GM12875 (cell line): Measurements from ENCODE around the gene SYCE1L.

ENCODE experiments used
- H3K4me3 ChIP-seq: one replicate; pipeline ENCODE4 v1.5.1; 2011; ENCODE audit warnings: low read depth, low read length, control low read depth
- TF ChIP-seq, protein P1 (sequence below): IDR thresholded peaks from 2 replicates; pipeline ENCODE4 v1.5.1; 2011; ENCODE audit warnings: low read depth, mild to moderate bottlenecking, control low read depth, inconsistent platforms, low read length, moderate library complexity, borderline replicate concordance; ENCODE audit not compliant: insufficient read depth

SYCE1L gene

DNA sequence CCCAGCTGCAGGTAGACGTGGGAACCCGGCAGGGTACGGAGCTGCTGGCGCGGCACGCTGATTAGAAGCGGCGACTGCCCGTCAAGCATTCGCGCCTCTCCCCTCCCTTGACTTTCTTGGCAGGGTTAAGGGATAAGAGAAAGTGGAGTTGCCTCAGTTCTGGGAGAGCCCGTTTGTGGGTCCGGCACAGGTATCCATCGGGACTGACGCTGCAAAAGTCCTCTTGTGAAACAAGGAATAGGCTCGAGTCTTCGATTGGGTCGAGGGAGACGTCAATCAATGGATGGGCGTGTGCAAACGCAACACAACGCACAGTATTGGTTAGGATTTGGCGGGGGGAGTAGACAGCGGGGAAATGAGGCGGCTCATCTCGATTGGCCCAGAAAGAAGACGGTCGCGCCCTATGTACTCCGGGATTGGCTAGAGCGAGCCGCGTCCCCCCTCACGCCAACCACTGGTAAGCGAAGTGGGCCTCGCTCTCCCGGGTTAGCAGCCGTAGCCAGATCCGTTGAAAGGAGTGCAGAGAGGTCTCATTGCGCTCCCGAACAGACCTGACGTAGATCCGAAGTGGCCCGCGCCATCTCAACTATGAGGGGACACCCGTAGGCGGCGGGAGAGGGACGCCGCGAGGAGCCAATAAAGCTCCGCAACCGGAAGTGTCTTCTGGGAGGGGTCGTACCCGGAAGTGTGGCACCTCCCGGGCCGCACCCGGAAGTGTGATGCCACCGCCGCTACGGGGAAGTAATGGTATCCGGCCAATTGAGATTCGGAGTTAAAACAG lies 8.5 kb upstream of the SYCE1L start, which contains the start of gene MON1B:
Gene MON1B, plus strand, starts transcription at position 713 of the 781 bp plus-strand sequence. CDS start 296 bp downstream, outside the sequence.
- TF ChIP-seq, protein P1, sequence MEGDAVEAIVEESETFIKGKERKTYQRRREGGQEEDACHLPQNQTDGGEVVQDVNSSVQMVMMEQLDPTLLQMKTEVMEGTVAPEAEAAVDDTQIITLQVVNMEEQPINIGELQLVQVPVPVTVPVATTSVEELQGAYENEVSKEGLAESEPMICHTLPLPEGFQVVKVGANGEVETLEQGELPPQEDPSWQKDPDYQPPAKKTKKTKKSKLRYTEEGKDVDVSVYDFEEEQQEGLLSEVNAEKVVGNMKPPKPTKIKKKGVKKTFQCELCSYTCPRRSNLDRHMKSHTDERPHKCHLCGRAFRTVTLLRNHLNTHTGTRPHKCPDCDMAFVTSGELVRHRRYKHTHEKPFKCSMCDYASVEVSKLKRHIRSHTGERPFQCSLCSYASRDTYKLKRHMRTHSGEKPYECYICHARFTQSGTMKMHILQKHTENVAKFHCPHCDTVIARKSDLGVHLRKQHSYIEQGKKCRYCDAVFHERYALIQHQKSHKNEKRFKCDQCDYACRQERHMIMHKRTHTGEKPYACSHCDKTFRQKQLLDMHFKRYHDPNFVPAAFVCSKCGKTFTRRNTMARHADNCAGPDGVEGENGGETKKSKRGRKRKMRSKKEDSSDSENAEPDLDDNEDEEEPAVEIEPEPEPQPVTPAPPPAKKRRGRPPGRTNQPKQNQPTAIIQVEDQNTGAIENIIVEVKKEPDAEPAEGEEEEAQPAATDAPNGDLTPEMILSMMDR, result no peak
- peak within 1 kb of the TSS; percentile 81 for H3K4me3 ChIP-seq

DNA sequence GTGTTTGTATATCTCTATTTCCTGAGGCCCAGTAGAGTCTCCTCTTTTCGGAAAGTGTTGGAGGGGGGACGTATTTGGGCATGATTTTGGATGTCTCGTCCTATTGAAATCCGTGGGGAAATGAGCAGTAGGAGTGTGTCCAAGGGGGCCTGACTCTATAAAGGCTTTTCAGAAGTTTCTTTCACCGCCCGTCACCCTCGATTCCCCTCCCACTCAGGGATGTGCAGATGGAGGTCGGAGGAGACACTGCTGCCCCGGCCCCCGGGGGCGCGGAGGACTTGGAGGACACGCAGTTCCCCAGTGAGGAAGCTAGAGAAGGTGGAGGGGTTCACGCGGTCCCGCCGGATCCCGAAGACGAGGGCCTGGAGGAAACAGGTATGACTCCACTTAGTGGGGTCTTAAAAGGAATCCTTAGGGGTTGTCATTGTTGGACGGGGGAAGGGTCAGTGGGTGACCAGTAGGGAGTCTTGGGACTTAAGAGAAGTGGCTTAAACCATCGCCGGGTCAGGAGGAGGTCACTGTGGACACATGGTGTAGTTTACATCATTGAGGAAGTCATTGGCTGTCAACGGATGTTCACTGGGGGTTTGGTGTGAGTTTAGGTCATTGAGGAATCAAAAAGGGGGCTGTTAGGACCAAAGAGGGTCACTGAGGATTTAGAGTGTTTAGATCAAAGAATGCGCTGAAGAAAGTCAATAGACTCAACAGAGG lies 7.8 kb upstream of the SYCE1L start:
- TF ChIP-seq, protein P1, result no peak
- peak overlapping the region; percentile 81 for H3K4me3 ChIP-seq

DNA sequence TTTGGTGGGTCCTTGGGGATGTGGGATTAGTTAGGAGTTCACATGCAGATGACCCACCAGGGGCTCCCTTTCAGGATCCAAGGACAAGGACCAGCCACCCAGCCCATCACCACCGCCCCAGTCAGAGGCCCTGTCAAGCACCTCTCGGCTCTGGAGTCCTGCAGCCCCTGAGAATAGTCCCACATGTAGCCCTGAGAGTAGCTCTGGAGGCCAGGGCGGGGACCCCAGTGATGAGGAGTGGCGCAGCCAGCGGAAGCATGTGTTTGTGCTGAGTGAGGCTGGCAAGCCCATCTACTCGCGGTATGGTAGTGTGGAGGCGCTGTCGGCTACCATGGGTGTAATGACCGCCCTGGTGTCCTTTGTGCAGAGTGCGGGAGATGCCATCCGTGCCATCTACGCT lies 5.8 kb upstream of the SYCE1L start:
- TF ChIP-seq, protein P1, result no peak
- H3K4me3 ChIP-seq, result no peak overlapping the region

DNA sequence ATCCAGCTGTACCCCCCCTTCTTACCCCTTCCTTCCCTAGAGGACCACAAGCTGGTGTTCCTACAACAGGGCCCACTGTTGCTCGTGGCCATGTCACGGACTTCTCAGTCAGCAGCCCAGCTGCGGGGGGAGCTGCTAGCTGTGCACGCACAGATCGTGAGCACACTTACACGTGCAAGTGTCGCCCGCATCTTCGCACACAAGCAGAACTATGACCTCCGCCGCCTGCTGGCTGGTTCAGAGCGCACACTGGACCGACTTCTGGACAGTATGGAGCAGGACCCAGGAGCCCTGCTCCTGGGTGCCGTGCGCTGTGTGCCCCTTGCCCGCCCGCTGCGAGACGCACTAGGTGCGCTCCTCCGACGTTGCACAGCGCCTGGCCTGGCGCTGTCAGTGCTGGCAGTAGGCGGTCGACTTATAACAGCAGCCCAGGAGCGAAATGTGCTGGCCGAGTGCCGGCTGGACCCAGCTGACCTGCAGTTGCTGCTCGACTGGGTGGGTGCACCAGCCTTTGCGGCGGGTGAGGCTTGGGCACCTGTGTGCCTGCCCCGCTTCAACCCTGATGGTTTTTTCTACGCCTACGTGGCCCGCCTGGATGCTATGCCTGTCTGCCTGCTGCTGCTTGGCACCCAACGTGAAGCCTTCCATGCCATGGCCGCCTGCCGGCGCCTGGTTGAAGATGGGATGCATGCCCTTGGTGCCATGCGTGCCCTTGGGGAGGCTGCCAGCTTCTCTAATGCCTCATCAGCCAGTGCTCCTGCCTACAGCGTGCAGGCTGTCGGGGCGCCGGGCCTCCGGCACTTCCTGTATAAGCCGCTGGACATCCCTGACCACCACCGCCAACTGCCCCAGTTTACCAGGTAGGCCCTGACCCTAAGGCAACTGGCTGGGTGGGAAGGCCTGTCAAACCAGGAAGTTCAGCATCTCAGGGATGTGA lies 4.6 kb upstream of the SYCE1L start:
- no peak overlapping the region for H3K4me3 ChIP-seq
- TF ChIP-seq, protein P1, result no peak

DNA sequence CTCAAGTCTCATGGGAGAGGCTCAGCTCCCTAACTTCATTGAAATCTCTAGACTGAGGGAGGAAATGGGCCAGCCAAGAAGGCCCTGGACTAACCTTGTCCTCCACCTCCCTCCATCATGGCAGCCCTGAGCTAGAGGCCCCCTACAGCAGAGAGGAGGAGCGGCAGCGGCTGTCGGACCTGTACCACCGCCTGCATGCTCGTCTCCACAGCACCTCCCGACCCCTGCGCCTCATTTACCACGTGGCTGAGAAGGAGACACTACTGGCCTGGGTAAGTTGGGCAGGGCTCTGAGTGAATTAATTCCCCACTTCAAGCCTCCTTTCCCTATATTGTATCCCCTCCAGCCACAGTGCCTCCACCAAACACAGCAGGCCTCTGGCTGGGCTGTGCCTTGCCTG lies 3.8 kb upstream of the SYCE1L start:
- TF ChIP-seq, protein P1, result no peak
- no peak overlapping the region for H3K4me3 ChIP-seq

DNA sequence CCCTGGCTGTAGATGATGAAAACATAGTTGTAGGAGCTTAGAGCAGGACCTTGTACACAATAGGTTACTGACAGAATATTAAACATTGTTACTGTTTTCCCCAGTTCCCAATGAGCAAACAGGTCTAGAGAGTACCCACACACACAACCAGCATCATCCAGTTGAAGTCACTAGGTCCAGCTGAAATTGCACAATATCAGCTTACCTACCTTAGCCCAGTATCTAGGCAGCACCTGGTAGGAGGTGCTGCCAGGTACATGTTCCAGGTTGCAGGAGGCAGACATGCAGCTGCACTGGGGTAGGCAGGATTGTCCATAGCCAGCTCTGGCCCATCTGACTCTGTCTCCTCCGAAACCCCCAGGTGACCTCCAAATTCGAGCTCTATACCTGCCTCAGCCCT lies 1.5 kb upstream of the SYCE1L start:
- TF ChIP-seq, protein P1, result no peak
- H3K4me3 ChIP-seq, result no peak overlapping the region
